ENCODE measurements around the gene RAPGEF5. TPM values are rescaled to one million over a fixed set of nuclear protein-coding genes. Genes with fewer than 3 reads are reported as not detected.
A peak's percentile ranks its signal among the peaks of the same experiment; 100 is the strongest.

The RAPGEF5 gene
- polyA plus RNA-seq, 1 of the 3 experiments (the other 2 are of a cell fraction): 1.2 TPM

GRCh38 chr7:22154143-22154529 is 202.8 kb downstream of the RAPGEF5 start:
- Histone ChIP-seq H2AFZ (ENCODE audit: low read depth) (no peak overlapping the region), H3K36me3 (replicated peaks in 1 of 2; ENCODE audit: control insufficient read depth in 1 of 2, insufficient read depth in 2 of 2, low read length in 1 of 2) (peaks cover 0 to 13% of the 10 kb centered on the region in 2 experiments), H3K4me2 (no peak overlapping the region), H3K79me2 (ENCODE audit: insufficient read depth) (no peaks in the 10 kb centered on the region), H3K27me3 (ENCODE audit: insufficient read depth) (no peaks in the 10 kb centered on the region), H4K20me1 (ENCODE audit: insufficient read depth) (no peaks in the 10 kb centered on the region), H3K4me3 (ENCODE audit: low read depth in 2 of 2, low read length in 1 of 2) (no peak overlapping the region), H3K9me2 (no peaks in the 10 kb centered on the region), H3K4me1 (ENCODE audit: control insufficient read depth in 1 of 2, insufficient read depth in 2 of 2, low read depth in 1 of 2, low read length in 1 of 2) (peaks cover 0 to 7% of the 10 kb centered on the region in 2 experiments; a peak in 2 of 4 replicates), H3F3A (replicated peaks; ENCODE audit: insufficient read depth) (peaks cover 6% of the 10 kb centered on the region), H3K27ac (ENCODE audit: low read depth in 2 of 2, low read length in 1 of 2) (no peak overlapping the region; a peak in 1 of 4 replicates), H3K9ac (no peak overlapping the region), H3K9me3 (no peaks in the 10 kb centered on the region)
- DNase-seq: peak; percentile 26
- 69% methylated on average over 2 of the region's 2 CpGs for WGBS (ENCODE audit: low lambda C conversion rate)
- ChIA-PET POLR2A (no interaction called here), CTCF (interaction anchor here (0.7 kb wide), 1 partner anchor 19 kb away, joined by 3 read pairs; no protein-coding TSS in a partner anchor)
- TF ChIP-seq RCOR1 (IDR thresholded peaks at IDR 0.05; ENCODE audit: low read length): no peak
- no peak for TF ChIP-seq SIN3A (IDR thresholded peaks at IDR 0.05; ENCODE audit: borderline replicate concordance, low read depth, low read length)
- no peak for TF ChIP-seq YY1 (IDR thresholded peaks at IDR 0.05; ENCODE audit: low read depth)
- TF ChIP-seq FOSL2 (IDR thresholded peaks at IDR 0.05; ENCODE audit: borderline replicate concordance, low read depth): no peak
- no peak for TF ChIP-seq ZBTB33 (IDR thresholded peaks at IDR 0.05; ENCODE audit: borderline replicate concordance, low read depth)
- TF ChIP-seq PBX3 (IDR thresholded peaks at IDR 0.05): no peak
- no peak for TF ChIP-seq NFIC (IDR thresholded peaks at IDR 0.05; ENCODE audit: borderline replicate concordance)
- no peak for TF ChIP-seq EZH2phosphoT487 (IDR thresholded peaks at IDR 0.05; ENCODE audit: borderline replicate concordance, low read depth)
- no peak for TF ChIP-seq POLR2AphosphoS5 (IDR thresholded peaks at IDR 0.05; ENCODE audit: low read depth, low read length)

- Histone ChIP-seq H4K20me1 (ENCODE audit: insufficient read depth) (no peaks in the 10 kb centered on the region), H3K27ac (ENCODE audit: low read depth in 2 of 2, low read length in 1 of 2) (peak overlapping the region in 1 of 2 experiments; percentile 9; a peak in 1 of 4 replicates), H3K9me3 (no peaks in the 10 kb centered on the region), H3K79me2 (ENCODE audit: insufficient read depth) (no peaks in the 10 kb centered on the region), H3K9ac (no peak overlapping the region), H3K27me3 (ENCODE audit: insufficient read depth) (no peaks in the 10 kb centered on the region), H3K36me3 (replicated peaks in 1 of 2; ENCODE audit: control insufficient read depth in 1 of 2, insufficient read depth in 2 of 2, low read length in 1 of 2) (peaks cover 0 to 13% of the 10 kb centered on the region in 2 experiments), H3K4me1 (ENCODE audit: control insufficient read depth in 1 of 2, insufficient read depth in 2 of 2, low read depth in 1 of 2, low read length in 1 of 2) (peaks cover 0 to 9% of the 10 kb centered on the region in 2 experiments; a peak in 2 of 4 replicates), H3K4me3 (ENCODE audit: low read depth in 2 of 2, low read length in 1 of 2) (no peak overlapping the region), H3F3A (replicated peaks; ENCODE audit: insufficient read depth) (peaks cover 6% of the 10 kb centered on the region), H2AFZ (ENCODE audit: low read depth) (no peak overlapping the region), H3K4me2 (no peak overlapping the region), H3K9me2 (no peaks in the 10 kb centered on the region)
- ChIA-PET POLR2A (no interaction called here), CTCF (interaction anchor here (0.7 to 2.1 kb wide), 5 partner anchors 9 to 346 kb away, joined by 3 to 7 read pairs (median 5); partner anchors contain the start of gene STEAP1B)
- TF ChIP-seq GATA2 (CRISPR knock-in tag; IDR thresholded peaks at IDR 0.05): peak; percentile 57
- TF ChIP-seq NFIC (IDR thresholded peaks at IDR 0.05; ENCODE audit: borderline replicate concordance): no peak
- DNase-seq: peak; percentile 20
- 79% methylated on average over 8 of the region's 8 CpGs for WGBS (ENCODE audit: low lambda C conversion rate)
Observed at GRCh38 chr7:22153432-22154142, 203.4 kb downstream of the RAPGEF5 start.
